Measurements from ENCODE around the gene CFAP251.

DNA sequence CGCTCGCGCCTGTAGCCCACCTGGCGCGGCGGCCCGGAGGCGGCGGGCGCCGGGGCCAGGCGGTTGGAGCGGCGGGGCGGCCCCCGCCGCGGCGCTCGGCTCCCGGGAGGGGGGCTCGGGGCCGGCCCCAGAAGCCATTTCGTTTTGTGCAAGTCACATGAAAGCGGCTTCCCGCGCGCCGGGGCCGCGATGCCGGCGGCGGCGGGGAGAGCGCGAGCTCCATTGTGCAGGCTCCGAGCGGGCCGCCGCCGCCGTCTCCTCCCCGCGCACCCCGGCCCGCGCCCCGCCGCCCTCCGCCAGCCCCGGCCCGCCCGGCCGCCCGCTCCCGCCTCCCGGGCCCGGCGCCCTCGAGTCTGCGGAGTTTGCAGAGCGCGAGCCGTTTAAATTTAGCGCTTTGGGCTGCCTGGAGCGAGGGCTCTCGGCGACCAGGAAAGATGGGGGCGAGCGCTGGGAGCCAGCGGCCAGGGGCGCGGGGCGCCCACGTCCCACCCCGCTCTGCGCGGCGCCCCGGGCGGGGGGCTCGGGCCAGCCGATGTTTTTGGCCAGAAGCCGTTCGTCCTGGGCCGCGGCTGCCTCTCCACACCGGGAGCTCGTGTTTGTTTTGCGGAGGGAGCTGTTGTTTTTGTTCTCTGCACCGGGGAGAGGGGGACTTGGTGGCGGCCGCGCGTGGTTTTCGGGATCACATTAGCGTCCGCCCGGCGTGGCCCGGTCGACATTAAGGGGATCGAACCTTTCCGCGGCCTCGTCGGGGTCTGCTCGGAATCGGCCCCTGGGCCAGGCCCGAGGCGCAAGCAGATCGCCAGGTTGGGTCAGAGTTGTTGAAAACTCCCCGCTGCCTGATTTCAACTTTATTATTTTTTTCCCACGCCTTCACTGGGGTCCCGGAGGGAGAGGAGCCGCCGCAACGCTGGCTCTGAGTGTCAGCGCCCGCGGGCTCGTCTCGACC is 104.3 kb downstream of the CFAP251 start:
- TF ChIP-seq, protein P1, sequence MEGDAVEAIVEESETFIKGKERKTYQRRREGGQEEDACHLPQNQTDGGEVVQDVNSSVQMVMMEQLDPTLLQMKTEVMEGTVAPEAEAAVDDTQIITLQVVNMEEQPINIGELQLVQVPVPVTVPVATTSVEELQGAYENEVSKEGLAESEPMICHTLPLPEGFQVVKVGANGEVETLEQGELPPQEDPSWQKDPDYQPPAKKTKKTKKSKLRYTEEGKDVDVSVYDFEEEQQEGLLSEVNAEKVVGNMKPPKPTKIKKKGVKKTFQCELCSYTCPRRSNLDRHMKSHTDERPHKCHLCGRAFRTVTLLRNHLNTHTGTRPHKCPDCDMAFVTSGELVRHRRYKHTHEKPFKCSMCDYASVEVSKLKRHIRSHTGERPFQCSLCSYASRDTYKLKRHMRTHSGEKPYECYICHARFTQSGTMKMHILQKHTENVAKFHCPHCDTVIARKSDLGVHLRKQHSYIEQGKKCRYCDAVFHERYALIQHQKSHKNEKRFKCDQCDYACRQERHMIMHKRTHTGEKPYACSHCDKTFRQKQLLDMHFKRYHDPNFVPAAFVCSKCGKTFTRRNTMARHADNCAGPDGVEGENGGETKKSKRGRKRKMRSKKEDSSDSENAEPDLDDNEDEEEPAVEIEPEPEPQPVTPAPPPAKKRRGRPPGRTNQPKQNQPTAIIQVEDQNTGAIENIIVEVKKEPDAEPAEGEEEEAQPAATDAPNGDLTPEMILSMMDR (IDR thresholded peaks at IDR 0.05) = no peak
- TF ChIP-seq EZH2 (IDR thresholded peaks at IDR 0.05) = no peak
- no peak for TF ChIP-seq EZH2phosphoT487 (IDR thresholded peaks at IDR 0.05)
